Right lobe of liver (tissue), 6 donors: Measurements from ENCODE around the gene ANXA2. TPM values are rescaled to one million over a fixed set of nuclear protein-coding genes. Genes with fewer than 3 reads are reported as not detected.
"Not testable (repeated sequence)": the region's sequence is repeated elsewhere in the genome, so short reads cannot be mapped to it uniquely, and the experiment has no call there.

ENCODE experiments used
- ATAC-seq, 4 donors: fragments of 200-7000 bp; cut with Tn5 transposase; one replicate each; pipeline ENCODE4 v1.9.1; 2020; ENCODE audit warnings: mild to moderate bottlenecking in 4 of 4, moderate library complexity in 4 of 4
- DNase-seq, 3 donors: peaks; one replicate each; pipeline ENCODE4 v3.0.0-alpha.2; 2020
- H3K27ac ChIP-seq, 3 donors: fragments of 200-600 bp; one replicate each; pipeline ENCODE4 v1.8.0; 2022
- H3K27me3 ChIP-seq, 2 donors: fragments of 200-600 bp; one replicate each; pipeline ENCODE4 v1.8.0; 2022
- H3K36me3 ChIP-seq, 4 donors: fragments of 200-600 bp; sonication (generic) in 1 of 4; one replicate each; pipeline versions ENCODE4 v1.5.1 to v1.8.0; 2017 to 2022; ENCODE audit warnings: control low read depth in 1 of 4
- H3K4me1 ChIP-seq, 4 donors: fragments of 200-600 bp; sonication (generic) in 1 of 4; one replicate each; pipeline versions ENCODE4 v1.5.1 to v1.8.0; 2017 to 2022; ENCODE audit warnings: control low read depth in 1 of 4
- H3K4me3 ChIP-seq, 3 donors: fragments of 200-600 bp; one replicate each; pipeline ENCODE4 v1.8.0; 2022
- H3K9me3 ChIP-seq, 4 donors: fragments of 200-600 bp; sonication (generic) in 1 of 4; one replicate each; pipeline versions ENCODE4 v1.5.1 to v1.8.0; 2017 to 2022; ENCODE audit warnings: control low read depth in 1 of 4
- POLR2A ChIP-seq: fragments of 450-650 bp; IDR thresholded peaks from one replicate; pipeline ENCODE4 v1.6.1; 2017; ENCODE audit warnings: antibody characterized with exemption, mild to moderate bottlenecking
- WGBS: methylation state at CpG from one replicate; pipeline ENCODE4 v1.1.6; 2018; ENCODE audit warnings: low coverage, low lambda C conversion rate; ENCODE audit not compliant: insufficient coverage; ENCODE audit errors: missing lambda C conversion rate; 5-methylcytosine and 5-hydroxymethylcytosine counted together
- intact Hi-C, 2 donors: fragments of 100-400 bp; cut with DNase I; formaldehyde crosslinking; loops; one replicate each; pipeline versions ENCODE4 v1.11.2 to v1.14.1; 2022
- total RNA-seq, 6 experiments: library from RNA; depleted of rRNA in 2 of 6; stranded (reverse); fragments of >200 nt in 2 of 6; fragmentation: NEBNext Ultra II Directional in 3 of 6; extraction: Animal tissue kit (Norgen Biotek cat#: 25700) in 3 of 6; gene quantifications; one replicate each; pipeline versions ENCODE4 v1.1.0 to v1.2.4, GENCODE V29; 2016 to 2023
- TF ChIP-seq, protein P1 (sequence below), 4 donors: fragments of 200-600 bp in 3 of 4; fragments of 450-650 bp in 1 of 4; IDR thresholded peaks; one replicate each; pipeline versions ENCODE4 v1.5.1 to v1.8.0; 2016 to 2022; ENCODE audit warnings: antibody characterized with exemption in 4 of 4, mild to moderate bottlenecking in 2 of 4
- donor health status: DM: no; HTN: yes; CAD: no.
- donor health status: DM: no; HTN: no; CAD: no.
- donor health status: DM: no; HTN: no; CAD: no.
- donor health status: DM: no; HTN: yes; CAD: no.
- donor health status: DM: no; HTN: yes; CAD: no.

ANXA2 gene
- total RNA-seq, 6 experiments from 2014 or later: 62.2 to 419 (median 178) TPM

GRCh38 chr15:60408463-60408981 is 10.7 kb upstream of the ANXA2 start:
- no peak overlapping the region for H3K4me3 ChIP-seq
- H3K9me3 ChIP-seq: no peaks in the 10 kb centered on the region
- ATAC-seq (peak; percentile 31 to 85 (median 57)), DNase-seq (no peak)
- no peaks in the 10 kb centered on the region for H3K4me1 ChIP-seq
- H3K27ac ChIP-seq: no peak overlapping the region
- intact Hi-C loops: no loop called here
- no peaks in the 10 kb centered on the region for H3K27me3 ChIP-seq
- no peaks in the 10 kb centered on the region for H3K36me3 ChIP-seq
- no peak for TF ChIP-seq POLR2A
- TF ChIP-seq, protein P1, sequence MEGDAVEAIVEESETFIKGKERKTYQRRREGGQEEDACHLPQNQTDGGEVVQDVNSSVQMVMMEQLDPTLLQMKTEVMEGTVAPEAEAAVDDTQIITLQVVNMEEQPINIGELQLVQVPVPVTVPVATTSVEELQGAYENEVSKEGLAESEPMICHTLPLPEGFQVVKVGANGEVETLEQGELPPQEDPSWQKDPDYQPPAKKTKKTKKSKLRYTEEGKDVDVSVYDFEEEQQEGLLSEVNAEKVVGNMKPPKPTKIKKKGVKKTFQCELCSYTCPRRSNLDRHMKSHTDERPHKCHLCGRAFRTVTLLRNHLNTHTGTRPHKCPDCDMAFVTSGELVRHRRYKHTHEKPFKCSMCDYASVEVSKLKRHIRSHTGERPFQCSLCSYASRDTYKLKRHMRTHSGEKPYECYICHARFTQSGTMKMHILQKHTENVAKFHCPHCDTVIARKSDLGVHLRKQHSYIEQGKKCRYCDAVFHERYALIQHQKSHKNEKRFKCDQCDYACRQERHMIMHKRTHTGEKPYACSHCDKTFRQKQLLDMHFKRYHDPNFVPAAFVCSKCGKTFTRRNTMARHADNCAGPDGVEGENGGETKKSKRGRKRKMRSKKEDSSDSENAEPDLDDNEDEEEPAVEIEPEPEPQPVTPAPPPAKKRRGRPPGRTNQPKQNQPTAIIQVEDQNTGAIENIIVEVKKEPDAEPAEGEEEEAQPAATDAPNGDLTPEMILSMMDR (IDR thresholded peaks at IDR 0.05): no peak

GRCh38 chr15:60407415-60407805 is 9.6 kb upstream of the ANXA2 start:
- no peak for TF ChIP-seq POLR2A
- peak in 1 of 4 donors; percentile 47 for ATAC-seq
- no peaks in the 10 kb centered on the region for H3K9me3 ChIP-seq
- H3K4me1 ChIP-seq: peaks cover 0 to 10% (median 3%) of the 10 kb centered on the region in 4 donors
- intact Hi-C loops: no loop called here
- no peak overlapping the region for H3K27ac ChIP-seq
- no peak overlapping the region for H3K4me3 ChIP-seq
- no peaks in the 10 kb centered on the region for H3K27me3 ChIP-seq
- no peaks in the 10 kb centered on the region for H3K36me3 ChIP-seq
- DNase-seq: no peak

DNA sequence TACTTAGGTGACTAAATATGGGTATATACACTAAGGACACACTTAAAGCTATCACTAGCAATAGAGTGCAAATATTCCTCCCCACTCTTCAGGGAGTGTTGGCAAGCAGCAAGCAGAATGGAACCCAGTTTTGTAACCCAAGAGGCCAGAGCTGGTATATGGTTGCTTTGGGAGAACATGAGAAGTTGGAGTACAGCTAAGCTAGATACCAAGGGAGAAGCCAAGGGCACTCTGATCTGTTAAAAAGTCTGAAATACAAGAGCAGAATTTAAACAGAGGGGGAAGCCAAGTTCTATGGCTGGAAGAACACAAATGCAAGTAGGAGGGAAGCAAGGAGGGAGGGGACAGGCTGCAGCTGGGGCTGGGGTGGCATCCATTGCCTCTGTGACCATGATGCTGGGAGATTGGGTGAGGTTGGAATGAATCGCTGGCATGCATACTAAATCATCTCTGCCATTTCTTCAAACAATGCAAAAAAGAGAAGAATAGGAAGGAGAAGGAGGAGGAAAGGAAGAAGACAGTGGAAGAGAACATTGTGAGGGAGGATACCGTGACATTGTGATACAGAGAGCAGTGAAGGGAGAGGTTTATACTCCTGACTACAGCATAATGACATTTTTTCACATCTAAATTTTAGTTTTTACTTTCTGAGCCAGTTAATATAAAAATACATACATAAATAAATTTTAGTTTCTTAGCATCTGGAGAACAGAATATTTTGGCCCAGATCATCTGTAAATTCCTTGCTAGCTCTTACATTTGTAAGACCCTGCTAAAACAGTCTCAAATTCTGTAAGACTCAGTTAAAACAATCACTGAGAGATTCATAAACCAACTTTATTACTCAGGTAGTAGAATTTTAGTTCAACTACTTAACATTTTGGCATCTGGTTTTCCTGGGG is 9.0 kb upstream of the ANXA2 start:
- no peak for DNase-seq

GRCh38 chr15:60405399-60405798 is 7.6 kb upstream of the ANXA2 start:
- no peaks in the 10 kb centered on the region for H3K9me3 ChIP-seq
- no peaks in the 10 kb centered on the region for H3K27me3 ChIP-seq
- ATAC-seq: no peak
- no peak overlapping the region for H3K27ac ChIP-seq
- TF ChIP-seq, protein P1 (IDR thresholded peaks at IDR 0.05): no peak
- no peak for TF ChIP-seq POLR2A
- no peak for DNase-seq
- WGBS: 42% methylated on average over 2 of the region's 2 CpGs
- intact Hi-C loops: no loop called here
- H3K36me3 ChIP-seq: no peaks in the 10 kb centered on the region
- H3K4me1 ChIP-seq: peaks cover 0 to 13% (median 4%) of the 10 kb centered on the region in 4 donors
- no peak overlapping the region for H3K4me3 ChIP-seq

More for the DNA sequence above, 9.0 kb upstream of the ANXA2 start:
- Histone ChIP-seq H3K27ac (no peak overlapping the region), H3K27me3 (no peaks in the 10 kb centered on the region), H3K9me3 (no peaks in the 10 kb centered on the region), H3K36me3 (no peaks in the 10 kb centered on the region), H3K4me3 (no peak overlapping the region), H3K4me1 (peaks cover 0 to 13% (median 4%) of the 10 kb centered on the region in 4 donors)
- 91% methylated on average over 2 of the region's 2 CpGs for WGBS
- no peak for TF ChIP-seq POLR2A
- TF ChIP-seq, protein P1 (IDR thresholded peaks at IDR 0.05): no peak
- intact Hi-C loops: no loop called here
- no peak for ATAC-seq

DNA sequence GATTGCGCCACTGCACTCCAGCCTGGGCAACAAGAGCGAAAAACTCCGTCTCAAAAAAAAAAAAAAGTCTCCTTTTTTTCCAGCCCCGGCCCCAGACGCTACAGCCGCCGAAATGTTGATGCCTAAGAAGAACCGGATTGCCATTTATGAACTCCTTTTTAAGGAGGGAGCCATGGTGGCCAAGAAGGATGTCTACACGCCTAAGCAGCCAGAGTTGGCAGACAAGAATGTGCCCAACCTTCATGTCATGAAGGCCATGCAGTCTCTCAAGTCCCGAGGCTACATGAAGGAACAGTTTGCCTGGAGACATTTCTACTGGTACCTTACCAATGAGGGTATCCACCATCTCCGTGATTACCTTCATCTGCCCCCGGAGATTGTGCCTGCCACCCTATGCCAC is 6.6 kb upstream of the ANXA2 start:
- H3K36me3 ChIP-seq, ATAC-seq, intact Hi-C loops, H3K27me3 ChIP-seq, H3K27ac ChIP-seq, H3K4me3 ChIP-seq, DNase-seq, H3K9me3 ChIP-seq: not testable (repeated sequence)
- WGBS: 93% methylated on average over 7 of the region's 12 CpGs
- peaks cover 0 to 13% (median 4%) of the 10 kb centered on the region in 4 donors for H3K4me1 ChIP-seq
